ENCODE results near the gene NMBR. TPM values are rescaled to one million over a fixed set of nuclear protein-coding genes. Genes with fewer than 3 reads are reported as not detected.

The NMBR gene
- total RNA-seq, 1 donor from 2014 or later = not detected

DNA sequence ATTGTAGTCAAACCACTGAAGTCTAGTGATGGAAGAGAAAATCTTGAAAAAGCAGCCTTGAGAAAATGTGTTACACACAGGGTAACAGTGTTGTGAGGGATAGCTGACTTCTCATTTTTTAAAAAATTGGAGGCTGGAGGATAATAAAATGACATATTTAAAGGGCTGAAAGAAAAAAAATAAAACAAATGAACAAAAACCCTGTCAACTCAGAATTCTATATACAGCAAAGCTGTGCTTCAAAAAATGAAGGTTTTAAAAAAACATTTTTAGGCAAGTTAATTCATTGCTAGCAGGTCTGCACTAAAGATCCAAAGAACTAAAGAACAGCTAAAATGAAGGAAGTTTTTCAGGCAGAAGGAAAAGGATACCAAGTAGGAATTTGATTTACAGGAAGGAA, 31.2 kb upstream of the NMBR start:
- Histone ChIP-seq H3K27ac (no peak overlapping the region), H3K27me3 (ENCODE audit: low read depth) (no peaks in the 10 kb centered on the region), H3K4me1 (no peaks in the 10 kb centered on the region), H3K9me3 (peaks cover 13% of the 10 kb centered on the region), H3K36me3 (peaks cover 31% of the 10 kb centered on the region), H3K4me3 (no peak overlapping the region)
- intact Hi-C loops (cut with DNase I) = no loop called here
- ATAC-seq (no peak), DNase-seq (no peak)
- no peak for TF ChIP-seq CTCF (IDR thresholded peaks at IDR 0.05)

DNA sequence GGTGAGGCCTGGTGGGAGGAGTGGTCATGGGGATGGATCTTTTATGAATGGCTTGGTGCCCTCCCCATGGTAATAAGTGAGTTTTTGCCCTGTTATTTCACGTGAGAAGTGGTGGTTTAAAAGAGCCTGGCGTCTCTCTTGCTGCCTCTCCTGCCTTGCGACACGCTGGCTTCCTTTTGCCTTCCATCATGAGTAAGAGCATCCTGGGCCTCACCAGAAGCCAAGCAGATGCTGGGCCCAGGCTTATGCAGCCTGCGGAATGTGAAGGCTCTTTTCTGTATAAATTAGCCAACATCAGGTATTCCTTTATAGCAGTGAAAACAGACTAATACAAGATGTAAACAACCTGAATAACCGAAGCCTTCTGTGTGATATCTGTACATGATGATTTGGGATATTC, 27.8 kb upstream of the NMBR start:
- Histone ChIP-seq H3K4me1 (no peaks in the 10 kb centered on the region), H3K9me3 (peaks cover 13% of the 10 kb centered on the region), H3K27me3 (ENCODE audit: low read depth) (no peaks in the 10 kb centered on the region), H3K4me3 (no peak overlapping the region), H3K27ac (no peak overlapping the region), H3K36me3 (peaks cover 65% of the 10 kb centered on the region)
- no peak for DNase-seq
- no peak for TF ChIP-seq CTCF (IDR thresholded peaks at IDR 0.05)
- ATAC-seq = no peak
- intact Hi-C loops (cut with DNase I) = no loop called here

- H3K27me3 ChIP-seq (ENCODE audit: low read depth) = no peaks in the 10 kb centered on the region
- H3K27ac ChIP-seq = no peak overlapping the region
- H3K9me3 ChIP-seq = peaks cover 13% of the 10 kb centered on the region
- no peak for TF ChIP-seq CTCF (IDR thresholded peaks at IDR 0.05)
- H3K4me1 ChIP-seq = no peaks in the 10 kb centered on the region
- no peak overlapping the region for H3K4me3 ChIP-seq
- H3K36me3 ChIP-seq = peaks cover 72% of the 10 kb centered on the region
- intact Hi-C loops (cut with DNase I) = no loop called here
- ATAC-seq (no peak), DNase-seq (no peak)
Measured at GRCh38 chr6:142173980-142174379, 27.1 kb upstream of the NMBR start.

- ATAC-seq = no peak
- intact Hi-C loops (cut with DNase I) = no loop called here
- no peaks in the 10 kb centered on the region for H3K27me3 ChIP-seq (ENCODE audit: low read depth)
Measured at GRCh38 chr6:142172758-142173157, 25.8 kb upstream of the NMBR start.

DNA sequence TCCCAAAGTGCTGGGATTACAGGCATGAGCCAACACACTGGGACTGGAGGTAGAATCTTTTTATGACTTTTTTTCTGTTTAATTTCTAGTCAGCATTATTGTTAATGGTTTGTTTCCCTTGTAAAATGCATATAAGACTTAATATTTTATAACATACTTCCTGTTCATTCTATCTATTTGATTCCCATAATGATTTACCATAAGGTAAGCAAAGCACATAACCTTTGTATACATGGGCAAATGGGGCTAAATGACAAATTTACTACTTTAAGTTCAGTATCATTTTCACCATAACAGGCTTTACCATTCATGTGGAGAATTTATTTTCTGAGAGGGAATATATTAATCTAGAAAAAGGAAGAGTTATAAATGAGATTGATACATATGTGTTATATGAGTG, 24.4 kb upstream of the NMBR start:
- peaks cover 87% of the 10 kb centered on the region for H3K36me3 ChIP-seq
- no peak for ATAC-seq

More at GRCh38 chr6:142172758-142173157, 25.8 kb upstream of the NMBR start:
- DNase-seq = no peak
- H3K4me3 ChIP-seq = no peak overlapping the region
- no peak overlapping the region for H3K27ac ChIP-seq
- TF ChIP-seq CTCF (IDR thresholded peaks at IDR 0.05) = no peak
- no peaks in the 10 kb centered on the region for H3K4me1 ChIP-seq
- H3K9me3 ChIP-seq = peaks cover 6% of the 10 kb centered on the region
- H3K36me3 ChIP-seq = peaks cover 81% of the 10 kb centered on the region

More for the DNA sequence above, 24.4 kb upstream of the NMBR start:
- no peak overlapping the region for H3K4me3 ChIP-seq
- no peaks in the 10 kb centered on the region for H3K27me3 ChIP-seq (ENCODE audit: low read depth)
- DNase-seq = no peak
- TF ChIP-seq CTCF (IDR thresholded peaks at IDR 0.05) = no peak
- no peak overlapping the region for H3K27ac ChIP-seq
- no peaks in the 10 kb centered on the region for H3K9me3 ChIP-seq
- no peaks in the 10 kb centered on the region for H3K4me1 ChIP-seq
- intact Hi-C loops (cut with DNase I) = no loop called here

All from lower lobe of right lung (tissue), 2 donors.